ENCODE measurements around the gene COL4A3. TPM values are rescaled to one million over a fixed set of nuclear protein-coding genes. Genes with fewer than 3 reads are reported as not detected.
A peak's percentile ranks its signal among the peaks of the same experiment; 100 is the strongest.
"Not testable (repeated sequence)": the region's sequence is repeated elsewhere in the genome, so short reads cannot be mapped to it uniquely, and the experiment has no call there.

The COL4A3 gene
- polyA plus RNA-seq, 2 of the 4 experiments (the other 2 are of a cell fraction) = 1.8 to 6.8 TPM

- TF ChIP-seq REST (IDR thresholded peaks at IDR 0.05) (no peak), POLR2AphosphoS2 (conservative IDR thresholded peaks at IDR 0.05; ENCODE audit: low read length) (no peak), BHLHE40 (IDR thresholded peaks at IDR 0.05; ENCODE audit: low read depth, low read length) (no peak), KDM5A (IDR thresholded peaks at IDR 0.05) (no peak), CHD4 (IDR thresholded peaks at IDR 0.05; ENCODE audit: borderline replicate concordance) (no peak), RAD21 (conservative IDR thresholded peaks at IDR 0.05 in 1 of 2, IDR thresholded peaks at IDR 0.05 in 1 of 2) (no peak), EHF (CRISPR knock-in tag; IDR thresholded peaks at IDR 0.05) (no peak)
Measured at GRCh38 chr2:227160164-227160563, 4.3 kb upstream of the COL4A3 start (continued).

DNA sequence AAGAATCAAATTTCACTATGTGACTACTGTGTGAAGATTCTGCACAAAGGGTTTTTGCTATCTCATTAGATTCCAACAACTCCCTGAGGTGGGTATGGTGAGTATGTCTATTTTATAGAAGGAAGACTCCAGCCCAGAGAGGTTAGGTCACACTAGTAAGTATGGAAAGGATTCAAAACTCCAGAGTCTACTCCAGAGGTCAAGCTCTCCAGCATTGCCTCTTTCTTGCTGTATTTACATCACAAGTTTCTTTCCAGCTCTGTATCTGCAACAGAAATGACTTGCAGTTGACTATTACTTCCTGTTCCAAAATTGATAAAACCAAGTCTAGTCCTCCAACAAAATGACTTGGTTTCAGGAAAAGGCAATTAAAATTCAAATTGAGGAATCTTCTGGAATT lies 2.5 kb upstream of the COL4A3 start:
- CTCF ChIA-PET = interaction anchor here (1.2 kb wide), 1 partner anchor 1502 kb away, joined by 3 read pairs; no protein-coding TSS in a partner anchor
- POLR2A ChIA-PET = no interaction called here
- DNase-seq (ENCODE audit: low read depth in 1 of 2, low spot score in 1 of 2) = no peak
- Histone ChIP-seq H3K27ac (no peak overlapping the region), H3K9me3 (peaks cover 4% of the 10 kb centered on the region; the same call in 2 of the 3 replicates), H3K4me1 (peaks cover 8% of the 10 kb centered on the region; the same call in 1 of the 3 replicates), H3K4me2 (no peak overlapping the region), H3K4me3 (no peak overlapping the region)
- FAIRE-seq = no peak
- TF ChIP-seq POLR2A (IDR thresholded peaks at IDR 0.05; ENCODE audit: low read length) (no peak), MAFK (IDR thresholded peaks at IDR 0.05; ENCODE audit: partially characterized antibody) (no peak)
- ATAC-seq = no peak

GRCh38 chr2:227163485-227163997 lies 883 bp upstream of the COL4A3 start:
- H3K4me3 ChIP-seq = peak overlapping the region; percentile 81
- peak; percentile 26 to 29 for DNase-seq (ENCODE audit: low read depth in 1 of 2, low spot score in 1 of 2)
- peak; percentile 39 to 58; a peak in 5 of 6 replicates for ATAC-seq
- peaks cover 9% of the 10 kb centered on the region for H3K9me3 ChIP-seq
- peak overlapping the region; percentile 96 for H3K4me2 ChIP-seq
- CTCF ChIA-PET = interaction anchor here (1.3 to 1.7 kb wide), 2 partner anchors 32 to 75 kb away, joined by 4 to 6 read pairs; no protein-coding TSS in a partner anchor
- POLR2A ChIA-PET = no interaction called here
- H3K4me1 ChIP-seq = peaks cover 8% of the 10 kb centered on the region; the same call in 1 of the 3 replicates
- TF ChIP-seq, protein P1, sequence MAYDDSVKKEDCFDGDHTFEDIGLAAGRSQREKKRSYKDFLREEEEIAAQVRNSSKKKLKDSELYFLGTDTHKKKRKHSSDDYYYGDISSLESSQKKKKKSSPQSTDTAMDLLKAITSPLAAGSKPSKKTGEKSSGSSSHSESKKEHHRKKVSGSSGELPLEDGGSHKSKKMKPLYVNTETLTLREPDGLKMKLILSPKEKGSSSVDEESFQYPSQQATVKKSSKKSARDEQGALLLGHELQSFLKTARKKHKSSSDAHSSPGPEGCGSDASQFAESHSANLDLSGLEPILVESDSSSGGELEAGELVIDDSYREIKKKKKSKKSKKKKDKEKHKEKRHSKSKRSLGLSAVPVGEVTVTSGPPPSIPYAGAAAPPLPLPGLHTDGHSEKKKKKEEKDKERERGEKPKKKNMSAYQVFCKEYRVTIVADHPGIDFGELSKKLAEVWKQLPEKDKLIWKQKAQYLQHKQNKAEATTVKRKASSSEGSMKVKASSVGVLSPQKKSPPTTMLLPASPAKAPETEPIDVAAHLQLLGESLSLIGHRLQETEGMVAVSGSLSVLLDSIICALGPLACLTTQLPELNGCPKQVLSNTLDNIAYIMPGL (CRISPR knock-in tag; IDR thresholded peaks at IDR 0.05; ENCODE audit: borderline replicate concordance) = no peak
- peak overlapping the region; percentile 77 to 79 for H3K27ac ChIP-seq
- WGBS (ENCODE audit: missing lambda C conversion rate) = 6% methylated on average over 14 of the region's 20 CpGs
- FAIRE-seq = no peak

- Histone ChIP-seq H3K4me2 (peak overlapping the region; percentile 96), H3K4me1 (peaks cover 8% of the 10 kb centered on the region; the same call in 1 of the 3 replicates), H3K4me3 (peak overlapping the region; percentile 81), H3K27ac (peak overlapping the region; percentile 77 to 79), H3K9me3 (peaks cover 9% of the 10 kb centered on the region)
- POLR2A ChIA-PET = no interaction called here
- no peak for TF ChIP-seq RARB (CRISPR knock-in tag; IDR thresholded peaks at IDR 0.05)
- no peak for TF ChIP-seq SMC3 (IDR thresholded peaks at IDR 0.05)
- TF ChIP-seq RCOR1 (IDR thresholded peaks at IDR 0.05; ENCODE audit: low read depth, low read length) = no peak
- TF ChIP-seq EHMT2 (IDR thresholded peaks at IDR 0.05; ENCODE audit: low read depth) = no peak
- no peak for TF ChIP-seq BCL3 (IDR thresholded peaks at IDR 0.05)
- TF ChIP-seq RNF2 (IDR thresholded peaks at IDR 0.05; ENCODE audit: borderline replicate concordance, low read depth) = 0 out of 2 replicates have a peak, but pooled peaks have one; percentile 77
- CTCF ChIA-PET = interaction anchor here (0.7 kb wide), 1 partner anchor 73 kb away, joined by 3 read pairs; no protein-coding TSS in a partner anchor
- ATAC-seq (peak; percentile 72 to 73), DNase-seq (ENCODE audit: low read depth in 1 of 2, low spot score in 1 of 2) (peak; percentile 46 to 67), FAIRE-seq (no peak)
- WGBS (ENCODE audit: missing lambda C conversion rate) = under 1% methylated on average over 15 of the region's 38 CpGs
Measured at GRCh38 chr2:227164763-227165291, 403 bp downstream of the COL4A3 start.

DNA sequence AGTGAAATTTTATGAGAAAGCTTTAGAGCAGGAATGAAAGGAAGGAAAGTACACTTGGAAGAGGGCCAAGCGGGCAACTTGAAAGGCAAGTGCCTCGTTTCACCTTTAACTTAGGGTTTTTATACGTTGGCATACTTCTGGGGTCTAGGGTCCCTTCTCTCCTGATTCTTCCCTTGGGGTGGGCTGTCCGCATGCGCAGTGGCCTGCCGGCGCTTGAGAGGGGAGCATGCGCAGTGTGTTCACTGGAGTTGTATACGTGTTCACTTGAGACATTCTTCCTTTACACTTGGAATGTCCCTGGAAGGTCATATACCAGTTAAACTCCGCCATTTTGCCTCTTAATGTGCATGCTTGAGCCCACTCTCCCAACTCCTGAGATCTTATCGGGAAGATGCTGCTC lies 7.4 kb downstream of the COL4A3 start:
- POLR2A ChIA-PET; H3K4me2 ChIP-seq; H3K4me1 ChIP-seq; ATAC-seq; FAIRE-seq; H3K4me3 ChIP-seq; CTCF ChIA-PET; DNase-seq (ENCODE audit: low read depth in 1 of 2, low spot score in 1 of 2); H3K27ac ChIP-seq; H3K9me3 ChIP-seq: not testable (repeated sequence)
- WGBS (ENCODE audit: missing lambda C conversion rate) = 92% methylated on average over 11 of the region's 11 CpGs
